NB4 (cell line): ENCODE results near the gene ATAD3A.
"Not testable (repeated sequence)": the region's sequence is repeated elsewhere in the genome, so short reads cannot be mapped to it uniquely, and the experiment has no call there.

Source experiments
- DNase-seq: peaks from one replicate; pipeline ENCODE4 v3.0.0; 2010; ENCODE audit warnings: low read depth
- H3K4me3 ChIP-seq: one replicate; pipeline ENCODE4 v1.5.1; 2011; ENCODE audit warnings: mild to moderate bottlenecking, low read depth, low read length, moderate library complexity
- MYC ChIP-seq: IDR thresholded peaks from 2 replicates; pipeline ENCODE4 v1.6.1; 2011; ENCODE audit warnings: low read depth, low read length
- POLR2A ChIP-seq: IDR thresholded peaks from 2 replicates; pipeline ENCODE4 v1.6.1; 2011; ENCODE audit warnings: mild to moderate bottlenecking; ENCODE audit not compliant: insufficient read length; ENCODE audit errors: extremely low read depth
- TF ChIP-seq, protein P1 (sequence below): IDR thresholded peaks from one replicate; pipeline ENCODE4 v1.5.1; 2012; ENCODE audit warnings: low read depth, low read length
- TF ChIP-seq, protein P2 (sequence below): IDR thresholded peaks from 2 replicates; pipeline ENCODE4 v1.6.1; 2011; ENCODE audit warnings: low read depth, low read length

The ATAD3A gene

DNA sequence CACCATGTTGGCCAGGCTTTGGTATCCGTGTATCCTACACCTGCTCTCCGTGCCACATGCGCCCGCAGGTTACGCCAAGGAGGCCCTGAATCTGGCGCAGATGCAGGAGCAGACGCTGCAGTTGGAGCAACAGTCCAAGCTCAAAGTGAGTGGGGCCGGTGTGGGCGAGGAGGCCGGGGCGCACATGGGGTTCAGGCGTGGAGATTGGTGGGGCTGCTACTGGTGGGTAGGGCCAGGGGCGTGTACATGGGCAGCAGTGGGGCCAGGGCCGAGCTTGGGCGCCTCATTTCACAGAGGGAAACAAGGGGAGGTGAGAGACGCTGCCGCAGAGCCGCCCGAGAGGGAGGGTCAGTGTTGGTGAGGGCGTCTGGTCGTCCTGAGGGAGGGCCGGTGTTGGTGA is 34.8 kb upstream of the ATAD3A start:
- no peak for DNase-seq
- no peak overlapping the region for H3K4me3 ChIP-seq
- TF ChIP-seq, protein P1, sequence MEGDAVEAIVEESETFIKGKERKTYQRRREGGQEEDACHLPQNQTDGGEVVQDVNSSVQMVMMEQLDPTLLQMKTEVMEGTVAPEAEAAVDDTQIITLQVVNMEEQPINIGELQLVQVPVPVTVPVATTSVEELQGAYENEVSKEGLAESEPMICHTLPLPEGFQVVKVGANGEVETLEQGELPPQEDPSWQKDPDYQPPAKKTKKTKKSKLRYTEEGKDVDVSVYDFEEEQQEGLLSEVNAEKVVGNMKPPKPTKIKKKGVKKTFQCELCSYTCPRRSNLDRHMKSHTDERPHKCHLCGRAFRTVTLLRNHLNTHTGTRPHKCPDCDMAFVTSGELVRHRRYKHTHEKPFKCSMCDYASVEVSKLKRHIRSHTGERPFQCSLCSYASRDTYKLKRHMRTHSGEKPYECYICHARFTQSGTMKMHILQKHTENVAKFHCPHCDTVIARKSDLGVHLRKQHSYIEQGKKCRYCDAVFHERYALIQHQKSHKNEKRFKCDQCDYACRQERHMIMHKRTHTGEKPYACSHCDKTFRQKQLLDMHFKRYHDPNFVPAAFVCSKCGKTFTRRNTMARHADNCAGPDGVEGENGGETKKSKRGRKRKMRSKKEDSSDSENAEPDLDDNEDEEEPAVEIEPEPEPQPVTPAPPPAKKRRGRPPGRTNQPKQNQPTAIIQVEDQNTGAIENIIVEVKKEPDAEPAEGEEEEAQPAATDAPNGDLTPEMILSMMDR, result no peak
- TF ChIP-seq, protein P2, sequence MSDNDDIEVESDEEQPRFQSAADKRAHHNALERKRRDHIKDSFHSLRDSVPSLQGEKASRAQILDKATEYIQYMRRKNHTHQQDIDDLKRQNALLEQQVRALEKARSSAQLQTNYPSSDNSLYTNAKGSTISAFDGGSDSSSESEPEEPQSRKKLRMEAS, result no peak
- no peak for TF ChIP-seq POLR2A
- TF ChIP-seq MYC, result no peak

DNA sequence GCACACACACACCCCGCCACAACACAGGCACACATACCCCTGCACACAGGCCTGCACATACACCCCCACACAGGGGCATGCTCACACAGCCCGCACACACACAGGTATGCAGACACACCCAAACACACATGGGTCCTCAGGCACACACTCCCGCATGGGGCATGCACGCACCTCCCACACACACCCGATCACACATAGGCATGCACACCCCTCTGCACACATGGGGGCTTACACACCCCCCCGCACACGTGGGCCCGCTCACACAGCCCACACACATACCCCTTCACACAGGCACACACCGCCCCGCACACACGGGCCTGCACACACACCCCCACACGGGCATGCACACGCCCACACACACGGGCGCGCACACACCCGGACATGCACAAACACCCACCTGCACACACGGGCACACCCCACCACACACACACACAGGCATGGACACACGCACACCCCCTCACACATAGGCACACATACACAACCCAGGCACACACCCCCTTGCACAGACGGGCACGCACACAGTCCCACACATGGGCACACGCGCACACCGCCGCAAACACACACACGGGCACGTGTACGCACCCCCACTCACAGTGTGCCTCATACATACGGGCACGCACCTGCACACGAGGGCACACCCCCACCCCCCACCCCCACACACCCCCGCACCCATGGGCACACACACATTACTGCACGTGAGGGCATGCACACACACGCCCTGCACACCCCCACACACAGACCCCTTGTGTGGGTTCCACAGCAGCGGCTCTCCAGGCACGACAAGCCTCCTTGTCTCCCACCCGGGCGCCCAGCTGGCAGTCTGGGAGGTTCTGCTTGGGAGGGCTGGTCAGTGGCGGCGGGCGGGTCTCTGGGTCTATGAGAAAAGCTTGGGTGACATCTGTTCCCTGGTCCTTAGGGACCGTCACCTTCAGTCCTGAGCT is 32.1 kb upstream of the ATAD3A start:
- TF ChIP-seq, protein P1, result no peak
- TF ChIP-seq MYC, result no peak
- TF ChIP-seq POLR2A, result no peak
- TF ChIP-seq, protein P2, result no peak
- H3K4me3 ChIP-seq, result no peak overlapping the region
- no peak for DNase-seq

DNA sequence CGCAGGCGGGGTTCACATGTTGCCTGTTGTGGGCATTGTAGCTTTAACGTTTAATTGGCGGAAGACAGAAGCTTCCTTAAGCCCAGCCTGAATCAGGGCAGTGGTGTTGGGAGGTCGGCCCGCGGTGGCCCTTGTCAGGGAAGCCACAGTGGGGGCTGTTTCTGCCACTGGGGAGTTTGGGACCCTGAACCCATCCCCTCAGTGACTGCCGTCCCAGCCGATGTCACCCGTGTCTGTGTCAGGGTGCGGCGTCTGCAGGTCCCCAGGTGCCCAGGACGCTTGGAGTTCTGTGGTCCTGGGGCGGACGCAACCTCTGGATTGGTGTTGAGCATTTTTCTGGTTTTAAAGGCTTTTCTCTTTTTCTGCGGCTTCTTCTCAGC is 31.5 kb upstream of the ATAD3A start:
- not testable (repeated sequence) for H3K4me3 ChIP-seq, DNase-seq

DNA sequence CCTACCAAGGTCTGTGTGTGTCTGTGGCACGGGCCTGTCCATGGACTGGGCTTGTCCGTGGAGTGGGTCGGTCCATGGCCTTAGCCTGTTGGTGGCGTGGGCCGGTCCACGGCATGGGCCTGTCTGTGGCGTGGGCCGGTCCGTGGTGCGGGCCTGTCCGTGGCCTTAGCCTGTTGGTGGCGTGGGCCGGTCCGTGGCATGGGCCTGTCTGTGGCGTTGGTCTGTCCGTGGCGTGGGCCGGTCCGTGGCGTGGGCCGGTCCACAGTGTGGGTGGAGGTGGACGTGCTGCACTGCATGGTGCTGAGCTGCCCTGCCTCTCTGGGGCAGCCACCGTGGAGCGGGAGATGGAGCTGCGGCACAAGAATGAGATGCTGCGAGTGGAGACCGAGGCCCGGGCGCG is 30.2 kb upstream of the ATAD3A start:
- not testable (repeated sequence) for H3K4me3 ChIP-seq, DNase-seq

DNA sequence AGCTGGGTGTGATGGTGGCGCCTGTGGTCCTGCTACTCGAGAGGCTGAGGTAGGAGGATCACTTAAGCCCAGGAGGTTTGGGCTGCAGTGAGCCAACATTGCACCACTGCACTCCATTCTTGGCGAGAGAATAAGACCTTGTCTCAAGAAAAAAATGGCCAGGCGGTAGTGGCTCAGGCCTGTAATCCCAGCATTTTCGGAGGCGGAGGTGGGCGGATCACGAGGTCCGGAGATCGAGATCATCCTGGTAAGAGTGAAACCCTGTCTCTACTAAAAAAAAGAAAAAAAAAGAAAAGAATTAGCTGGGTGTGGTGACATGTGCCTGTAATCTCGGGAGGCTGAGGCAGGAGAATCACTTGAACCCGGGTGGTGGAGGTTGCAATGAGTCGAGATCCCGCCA is 29.1 kb upstream of the ATAD3A start:
- H3K4me3 ChIP-seq, result no peak overlapping the region

DNA sequence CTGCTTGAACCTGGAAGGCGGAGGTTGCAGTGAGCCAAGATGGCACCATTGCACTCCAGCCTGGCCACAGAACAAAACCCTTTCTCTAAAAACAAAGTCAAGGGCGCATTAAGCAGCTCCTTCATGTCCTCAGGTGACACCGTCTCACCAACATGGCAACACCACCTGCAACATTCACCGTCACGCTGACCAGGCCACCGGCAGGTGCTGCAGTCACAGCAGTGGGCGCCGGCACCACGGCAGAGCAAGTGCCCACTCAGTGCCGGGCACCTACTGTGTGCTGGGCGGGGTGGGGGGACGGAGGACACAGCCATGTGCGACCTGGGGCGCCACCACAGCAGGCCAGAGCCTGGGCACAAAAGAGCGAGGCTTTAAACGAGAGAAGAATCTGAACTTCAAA is 28.2 kb upstream of the ATAD3A start:
- no peak overlapping the region for H3K4me3 ChIP-seq
- no peak for DNase-seq
- TF ChIP-seq, protein P1, result no peak
- TF ChIP-seq, protein P2, result no peak
- TF ChIP-seq POLR2A (no peak), MYC (no peak)

More for the DNA sequence above, 29.1 kb upstream of the ATAD3A start:
- DNase-seq, result no peak
- TF ChIP-seq MYC (no peak), POLR2A (no peak)
- TF ChIP-seq, protein P1, result no peak
- TF ChIP-seq, protein P2, result no peak

DNA sequence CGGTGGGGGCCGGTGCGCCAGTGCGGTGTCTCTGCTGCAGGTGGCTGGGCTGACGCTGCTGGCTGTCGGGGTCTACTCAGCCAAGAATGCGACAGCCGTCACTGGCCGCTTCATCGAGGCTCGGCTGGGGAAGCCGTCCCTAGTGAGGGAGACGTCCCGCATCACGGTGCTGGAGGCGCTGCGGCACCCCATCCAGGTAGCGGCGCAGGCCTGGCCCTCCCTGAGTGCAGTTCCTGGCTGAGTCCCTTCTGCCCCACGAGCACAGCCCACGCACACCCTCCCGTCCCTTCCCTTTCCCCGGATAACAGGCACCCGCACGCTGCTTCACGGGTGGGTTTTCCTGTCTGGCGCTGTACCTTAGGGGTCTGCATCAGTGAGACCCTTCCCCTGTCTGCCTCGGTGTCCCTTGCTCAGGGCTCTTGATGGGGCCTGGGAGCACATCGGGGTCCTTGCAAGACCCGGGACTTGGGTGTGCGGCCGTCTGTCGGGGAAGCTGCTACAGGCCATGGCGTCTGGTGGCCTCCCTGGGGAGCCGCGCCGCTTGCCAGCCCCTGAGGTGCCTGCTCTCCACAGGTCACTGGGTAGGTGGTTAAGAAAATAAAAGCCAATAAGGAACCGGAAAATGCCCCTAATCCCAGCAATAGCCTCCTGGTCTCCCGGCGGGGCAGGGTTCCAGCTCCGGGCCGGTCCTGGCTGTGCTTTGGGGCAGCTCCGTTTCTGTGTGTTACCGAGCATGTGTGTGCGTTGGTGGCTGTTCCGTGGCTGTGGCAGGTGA is 26.8 kb upstream of the ATAD3A start:
- H3K4me3 ChIP-seq, DNase-seq: not testable (repeated sequence)

DNA sequence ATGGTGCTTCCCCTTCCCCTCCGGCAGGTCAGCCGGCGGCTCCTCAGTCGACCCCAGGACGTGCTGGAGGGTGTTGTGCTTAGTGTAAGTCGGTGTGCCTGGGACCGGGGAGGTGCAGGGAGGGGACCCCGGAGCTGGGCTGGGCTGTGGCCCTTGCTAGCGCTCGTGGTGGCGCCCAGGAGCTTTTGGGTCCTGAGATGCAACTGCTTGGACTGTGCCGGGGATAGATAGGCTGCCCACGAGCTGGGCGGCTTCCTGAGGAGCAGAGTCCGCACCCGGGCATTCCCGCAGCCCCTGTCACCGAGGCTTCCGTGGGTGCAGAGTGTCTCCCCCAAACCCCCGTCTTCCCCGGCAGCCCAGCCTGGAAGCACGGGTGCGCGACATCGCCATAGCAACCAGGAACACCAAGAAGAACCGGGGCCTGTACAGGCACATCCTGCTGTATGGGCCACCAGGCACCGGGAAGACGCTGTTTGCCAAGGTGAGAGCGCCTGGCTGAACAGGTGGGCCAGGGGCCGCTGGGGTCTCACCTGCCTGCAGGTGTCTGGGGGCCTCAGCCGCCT is 26.1 kb upstream of the ATAD3A start:
- H3K4me3 ChIP-seq, DNase-seq: not testable (repeated sequence)
